ENCODE measurements around the gene FOXI1.
"Not testable (repeated sequence)": the region's sequence is repeated elsewhere in the genome, so short reads cannot be mapped to it uniquely, and the experiment has no call there.

Gene FOXI1

DNA sequence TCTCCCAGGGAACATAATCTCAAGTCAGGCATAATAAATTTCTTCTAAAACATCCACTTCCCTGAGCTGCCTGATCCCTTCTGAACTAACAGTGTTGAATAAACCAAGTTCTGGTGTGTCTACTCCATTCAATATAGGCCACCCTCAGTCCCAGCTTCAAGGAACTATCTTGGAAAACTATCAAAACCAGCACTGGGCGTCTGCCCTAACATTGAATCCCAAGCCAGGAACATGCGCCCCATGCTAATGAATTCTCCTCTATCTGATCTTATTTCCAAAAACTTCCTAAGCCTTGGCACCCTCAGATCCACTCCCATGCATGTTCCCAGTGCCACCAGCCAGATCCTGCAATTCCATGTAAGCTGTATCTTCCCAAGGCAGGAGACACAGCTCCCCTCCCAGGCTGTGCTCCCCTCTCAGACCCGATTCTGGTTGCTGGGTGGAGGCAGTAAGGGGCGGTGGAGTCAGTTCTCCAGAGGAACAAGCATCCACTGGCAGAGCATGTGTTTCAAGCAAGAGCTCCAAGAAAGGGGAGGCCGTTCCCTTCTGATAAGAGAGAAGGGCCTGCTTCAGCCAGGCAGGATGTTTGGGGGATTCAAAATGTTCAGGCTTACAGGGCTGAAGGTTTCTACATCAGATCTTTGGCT, 13.1 kb upstream of the FOXI1 start:
- no peak for DNase-seq (ENCODE audit: low spot score)

DNA sequence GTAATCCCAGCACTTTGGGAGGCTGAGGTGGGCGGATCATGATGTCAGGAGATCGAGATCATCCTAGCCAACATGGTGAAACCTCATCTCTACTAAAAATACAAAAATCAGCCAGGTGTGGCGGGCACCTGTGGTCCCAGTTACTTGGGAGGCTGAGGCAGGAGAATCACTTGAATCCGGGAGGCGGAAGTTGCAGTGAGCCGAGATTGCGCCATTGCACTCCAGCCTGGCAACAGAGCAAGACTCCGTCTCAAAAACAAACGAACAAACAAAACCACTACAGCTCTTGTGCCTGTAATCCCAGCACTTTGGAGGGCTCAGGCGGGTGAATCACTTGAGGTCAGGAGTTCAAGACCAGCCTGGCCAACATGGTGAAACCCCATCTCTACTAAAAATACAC, 11.4 kb upstream of the FOXI1 start:
- DNase-seq (ENCODE audit: low spot score): not testable (repeated sequence)

DNA sequence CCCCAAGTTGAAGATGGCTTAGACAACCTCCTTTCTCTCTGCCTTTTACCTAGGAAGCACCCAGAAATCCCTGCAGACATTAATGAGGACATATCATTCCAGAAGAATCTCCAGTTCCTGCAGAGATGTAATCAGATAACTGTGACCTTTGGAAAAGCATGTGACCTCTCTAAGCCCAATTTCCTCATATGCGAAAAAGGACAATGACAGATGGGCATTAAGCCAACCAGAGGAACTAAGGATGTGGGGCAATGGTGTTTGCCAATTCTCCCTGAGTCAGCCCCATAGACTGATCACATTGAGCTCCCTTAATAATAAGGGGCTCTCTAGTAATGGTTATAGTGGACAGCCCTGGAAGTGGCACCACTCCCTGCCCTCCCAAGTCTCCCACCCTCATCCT, 10.1 kb upstream of the FOXI1 start:
- DNase-seq (ENCODE audit: low spot score): no peak

DNA sequence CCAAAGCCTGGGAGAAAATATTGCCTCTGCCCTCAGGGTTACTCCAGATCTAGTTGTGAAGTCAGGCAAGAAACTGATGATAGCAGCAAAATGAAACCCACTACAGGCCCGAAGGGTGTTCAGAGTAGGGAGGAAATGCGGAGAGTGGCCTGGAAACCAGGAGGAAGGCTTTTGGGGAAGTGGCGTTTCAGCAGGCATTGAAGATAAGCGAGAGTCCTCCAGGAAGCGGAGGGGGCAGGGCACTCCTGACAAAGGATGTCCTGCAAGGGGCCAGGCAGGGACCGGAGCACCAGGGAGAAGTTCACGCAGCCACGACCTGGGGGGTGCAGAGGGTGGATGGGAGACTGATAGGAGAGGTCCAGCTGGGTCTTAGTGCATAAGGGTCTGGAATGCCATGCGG, 7.8 kb upstream of the FOXI1 start:
- no peak for DNase-seq (ENCODE audit: low spot score)

DNA sequence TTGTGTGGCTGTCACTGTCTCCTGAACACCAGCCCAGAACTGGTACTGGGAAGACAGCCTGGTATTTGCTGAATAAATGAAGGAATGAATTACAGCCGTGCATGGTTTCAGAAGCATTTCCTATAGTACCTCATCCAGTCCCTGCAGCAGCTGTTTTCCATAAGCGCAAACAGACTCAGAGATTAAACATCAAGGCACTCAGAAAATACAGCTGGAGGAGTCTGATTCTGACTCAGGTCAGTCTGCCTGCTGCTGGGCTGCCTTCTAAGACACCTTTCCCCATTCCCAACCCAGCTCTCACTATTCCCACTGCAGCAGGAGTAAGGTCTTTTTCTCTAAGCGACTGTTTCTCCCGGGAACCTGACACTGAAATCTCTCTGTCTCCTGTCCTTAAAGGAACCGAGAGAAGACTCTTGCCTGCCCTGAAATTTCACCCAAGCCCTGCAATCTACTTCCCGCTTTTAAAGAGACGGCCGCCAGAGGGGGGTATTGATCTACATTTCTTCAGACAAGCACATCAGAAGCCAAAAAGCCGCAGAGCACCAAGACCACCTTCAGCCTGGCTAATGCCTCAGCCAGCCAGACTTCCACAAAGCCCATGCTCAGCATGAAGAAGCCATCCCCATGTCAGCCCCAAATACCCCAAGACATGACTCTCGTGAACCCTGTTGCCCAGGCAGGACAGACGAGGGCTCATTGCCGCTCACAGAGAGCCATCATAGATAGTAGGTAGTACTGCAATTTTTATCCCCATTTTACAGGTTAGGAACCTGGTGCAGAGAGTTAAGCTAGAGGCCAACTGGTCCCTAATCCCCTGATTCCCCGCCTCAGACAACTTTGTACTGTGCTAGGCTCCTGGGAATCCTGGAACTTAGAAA, 5.4 kb upstream of the FOXI1 start:
- DNase-seq (ENCODE audit: low spot score): peak; percentile 18

DNA sequence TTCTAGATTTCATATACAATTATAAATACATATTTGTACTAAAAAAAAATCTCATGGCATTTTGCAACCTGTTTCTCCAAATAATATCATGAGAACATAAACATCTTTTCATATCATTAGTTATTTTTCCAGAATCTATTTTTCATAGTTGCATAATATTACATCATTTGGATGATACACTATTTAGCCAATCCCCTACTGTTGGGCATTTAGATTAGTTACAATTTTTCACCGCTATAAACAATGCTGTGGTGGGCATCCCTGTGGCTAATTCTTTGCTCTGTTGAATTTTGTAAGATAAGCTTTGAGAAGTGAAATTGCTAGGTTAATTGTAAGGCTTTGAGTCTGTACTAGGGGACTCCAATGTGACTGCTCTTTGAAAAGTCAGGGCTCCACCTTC, 2.2 kb upstream of the FOXI1 start:
- DNase-seq (ENCODE audit: low spot score): no peak

DNA sequence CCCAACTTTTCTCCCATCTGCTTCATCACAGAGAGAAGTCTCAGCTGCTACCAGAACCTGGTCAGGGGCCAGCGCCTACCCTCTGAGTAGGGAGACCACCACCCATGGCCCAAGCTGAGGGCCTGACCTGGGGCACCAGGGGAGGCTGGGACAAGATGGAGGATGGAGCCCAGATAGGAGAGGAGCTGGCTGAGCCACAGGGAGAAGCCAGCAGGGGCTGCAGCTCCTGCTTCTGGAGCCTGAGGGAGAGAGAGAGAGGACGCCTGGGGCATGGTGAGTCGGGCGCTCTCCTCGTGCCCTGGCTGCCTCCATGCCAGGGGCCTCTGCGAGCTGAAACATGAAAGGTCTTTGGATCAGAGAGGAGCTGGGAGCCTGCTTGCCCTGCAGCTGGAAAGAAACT, 1.4 kb upstream of the FOXI1 start:
- no peak for DNase-seq (ENCODE audit: low spot score)

DNA sequence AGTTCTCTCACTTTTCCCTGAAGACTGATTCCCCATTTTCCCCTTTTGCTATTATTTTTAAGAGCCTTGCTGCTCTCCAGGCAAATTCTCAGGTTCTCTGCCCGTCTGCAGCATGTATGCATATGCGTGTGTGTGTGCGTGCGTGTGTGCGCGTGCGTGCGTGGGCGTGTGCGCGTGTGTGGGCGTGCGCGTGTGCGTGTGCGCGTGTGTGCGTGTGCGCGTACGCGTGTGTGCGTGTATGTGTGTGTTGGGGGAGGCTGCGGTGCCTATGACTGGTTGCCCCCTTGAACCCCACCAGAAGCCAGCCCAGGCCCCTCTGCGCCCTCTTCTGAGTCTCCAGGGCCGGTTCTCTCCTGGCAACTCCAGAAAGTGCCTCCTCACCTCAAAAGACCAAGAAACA, 987 bp upstream of the FOXI1 start:
- no peak for DNase-seq (ENCODE audit: low spot score)

DNA sequence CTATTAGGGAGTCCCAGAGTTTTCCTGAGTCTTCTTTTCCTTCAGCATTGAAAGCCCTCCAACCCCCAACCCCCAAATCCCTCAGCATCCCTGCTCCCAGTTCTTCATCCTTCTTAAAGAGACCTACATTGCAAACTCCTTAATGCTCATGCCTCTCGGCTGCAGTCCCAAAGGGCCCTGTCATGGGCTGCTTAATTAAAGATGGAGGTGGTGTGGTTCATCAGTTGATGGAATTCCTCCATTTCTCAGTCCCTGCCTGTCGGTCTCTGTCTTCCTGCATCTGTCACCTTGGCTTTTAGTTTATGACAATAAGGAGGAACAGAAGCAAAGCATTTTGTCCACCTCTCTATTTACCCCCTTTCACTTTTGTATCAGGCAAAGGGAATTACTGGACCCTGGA, 2.0 kb downstream of the FOXI1 start:
- no peak for DNase-seq (ENCODE audit: low spot score)

DNA sequence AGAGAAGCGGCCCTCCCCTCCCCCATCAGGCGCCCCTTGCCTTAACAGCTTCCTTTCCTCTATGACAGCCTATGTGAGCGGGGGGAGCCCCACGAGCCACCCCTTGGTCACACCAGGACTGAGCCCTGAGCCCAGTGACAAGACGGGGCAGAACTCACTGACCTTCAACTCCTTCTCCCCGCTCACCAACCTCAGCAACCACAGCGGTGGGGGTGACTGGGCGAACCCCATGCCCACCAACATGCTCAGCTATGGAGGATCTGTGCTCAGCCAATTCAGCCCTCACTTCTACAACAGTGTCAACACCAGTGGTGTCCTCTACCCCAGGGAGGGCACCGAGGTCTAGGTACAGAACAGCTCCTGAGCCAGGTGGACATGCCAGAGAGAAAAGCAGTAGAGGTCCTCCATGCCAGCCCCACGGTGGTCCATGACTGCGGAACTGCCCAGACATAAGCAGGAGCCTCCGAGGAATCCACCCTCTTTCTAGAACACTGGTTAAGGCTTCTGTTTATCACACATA, 2.6 kb downstream of the FOXI1 start:
- DNase-seq (ENCODE audit: low spot score): no peak

DNA sequence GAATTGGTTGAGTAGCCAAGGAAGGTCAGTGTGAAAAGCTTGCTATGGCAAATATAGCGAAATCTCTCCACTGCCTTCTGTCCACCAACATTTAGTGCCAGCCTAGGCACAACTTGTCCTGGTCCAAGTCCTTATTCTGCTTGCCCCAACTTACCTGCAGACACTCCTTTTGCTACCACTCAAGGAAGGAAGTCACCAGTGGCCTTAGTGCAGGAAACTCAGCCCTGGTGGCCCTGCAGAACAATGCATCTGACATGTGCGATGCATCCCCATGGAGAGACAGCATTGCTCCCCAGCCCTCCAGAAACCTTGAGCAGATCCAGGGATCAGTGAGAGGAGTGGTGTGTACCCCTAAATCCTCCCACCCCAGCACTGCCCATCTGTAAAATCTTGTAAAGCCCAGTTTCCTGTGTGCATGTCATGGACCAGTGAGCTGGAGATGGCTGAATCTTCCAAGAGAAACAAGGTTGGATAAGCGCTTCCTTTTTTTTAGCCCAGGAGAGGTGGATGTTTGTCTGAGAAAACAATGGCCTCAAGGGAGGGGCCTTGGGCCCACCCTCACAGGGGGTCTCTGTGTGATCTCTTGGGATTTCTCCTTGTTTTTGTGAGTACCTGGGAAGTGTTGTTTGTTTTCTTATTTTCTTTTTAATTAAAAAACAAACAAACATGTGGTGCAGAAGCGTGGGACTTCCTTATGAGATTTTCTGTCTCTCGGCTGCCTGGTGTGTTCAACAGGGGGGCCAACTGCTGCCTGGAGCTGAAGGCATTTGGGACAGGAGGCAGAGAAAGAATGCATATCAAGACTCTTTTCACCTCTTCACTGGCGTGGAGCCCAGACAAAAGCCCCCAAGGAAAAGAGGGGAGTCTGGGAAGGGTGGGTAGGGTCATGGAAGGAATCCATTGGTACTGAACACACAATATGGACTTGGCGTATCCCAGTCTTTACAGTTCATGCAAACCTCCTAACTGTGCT, 3.6 kb downstream of the FOXI1 start:
- no peak for DNase-seq (ENCODE audit: low spot score)

DNA sequence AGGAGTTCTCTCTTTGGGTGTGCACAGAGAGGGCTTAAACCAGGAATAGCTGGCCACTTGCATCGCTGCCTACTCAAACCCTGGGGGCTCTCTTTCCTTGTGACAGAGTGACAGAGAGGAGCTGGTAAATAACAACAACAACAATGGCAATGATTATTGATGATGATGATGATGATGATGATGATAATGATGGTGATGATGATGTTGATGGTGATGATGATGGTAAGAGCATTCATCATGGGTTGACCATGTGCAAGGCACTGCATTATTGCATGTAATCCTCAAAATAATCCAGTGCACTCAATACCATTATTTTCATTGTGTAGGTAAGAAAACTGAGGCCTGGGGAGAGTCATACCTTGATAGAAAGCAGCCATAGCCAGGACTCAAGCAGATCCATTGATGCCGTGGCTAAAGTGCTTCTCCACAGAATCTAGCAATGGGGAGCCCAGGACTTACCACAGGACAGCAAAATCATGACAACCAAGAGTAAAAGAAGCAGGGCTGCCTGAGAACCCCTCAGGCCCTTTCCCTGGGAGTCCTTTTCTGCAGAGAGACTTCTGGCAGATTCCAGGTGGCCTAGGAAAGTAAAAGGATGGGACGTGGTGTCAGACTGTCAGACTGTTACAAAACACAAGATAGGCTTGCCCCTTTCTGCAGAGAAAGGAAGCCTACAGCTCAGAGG, 4.8 kb downstream of the FOXI1 start:
- no peak for DNase-seq (ENCODE audit: low spot score)

DNA sequence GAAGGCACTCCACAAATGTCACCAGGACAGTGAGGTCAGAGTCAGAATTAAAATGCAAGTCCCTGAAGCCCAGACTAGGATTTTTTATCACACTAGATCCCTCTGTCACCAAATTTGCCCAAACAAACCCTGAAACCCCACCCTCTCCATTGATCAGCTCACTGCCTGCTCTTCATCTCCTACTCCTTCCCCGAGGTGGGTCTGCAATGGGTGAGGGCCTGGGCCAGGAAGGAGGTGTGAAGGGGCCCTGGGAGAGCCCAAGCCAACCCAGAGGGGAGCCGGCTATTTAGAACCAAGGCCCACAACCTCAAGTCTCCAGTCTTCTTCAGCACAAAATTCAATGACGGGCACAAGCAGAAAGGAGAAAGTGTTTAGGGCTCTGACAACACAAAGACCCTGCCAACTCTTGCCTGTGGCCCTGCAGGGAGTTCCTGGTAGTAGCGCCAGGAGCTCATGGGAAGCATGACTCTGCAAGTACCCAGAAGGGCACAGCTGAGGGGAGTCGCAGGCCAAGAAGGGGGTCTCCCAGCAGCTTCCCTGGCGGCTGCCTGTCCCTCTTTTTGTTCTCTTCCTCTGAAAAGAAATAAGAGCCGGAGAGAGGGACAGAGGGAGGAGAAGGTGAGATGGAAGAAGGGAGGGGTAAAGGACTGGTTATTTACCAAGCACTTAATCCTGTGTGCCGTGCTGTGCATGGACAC, 5.5 kb downstream of the FOXI1 start:
- DNase-seq (ENCODE audit: low spot score): no peak

DNA sequence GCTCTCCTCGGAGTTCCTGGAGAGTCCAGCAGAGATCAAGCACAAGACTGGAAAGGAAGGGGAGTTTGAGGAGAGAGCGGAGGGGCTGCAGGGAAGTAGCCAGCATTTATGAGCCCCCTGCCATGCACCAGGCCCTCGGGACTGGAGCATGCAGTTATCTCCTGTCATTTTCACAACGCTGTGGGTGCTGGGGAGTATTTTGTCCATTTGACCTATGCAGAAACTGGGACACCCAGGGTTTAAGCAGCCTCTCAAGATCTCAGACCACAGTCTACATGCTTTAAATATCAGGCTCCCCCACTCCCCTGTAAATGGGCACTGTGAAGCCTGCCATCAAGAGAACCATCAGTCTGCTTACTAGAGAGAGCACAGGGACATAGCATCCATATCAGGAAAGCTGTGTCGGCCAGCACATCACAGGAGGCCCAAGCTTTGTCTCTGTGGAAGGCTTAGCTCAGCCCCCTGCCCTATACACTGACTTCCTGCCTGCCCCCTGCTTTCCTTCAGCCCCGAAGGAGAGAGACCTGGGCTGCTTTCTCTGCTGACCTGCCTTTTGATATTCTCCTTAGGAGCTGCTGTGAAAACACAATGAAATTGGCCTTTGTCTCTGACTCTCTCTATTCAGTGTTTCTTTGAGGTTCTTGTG, 7.3 kb downstream of the FOXI1 start:
- DNase-seq (ENCODE audit: low spot score): no peak

DNA sequence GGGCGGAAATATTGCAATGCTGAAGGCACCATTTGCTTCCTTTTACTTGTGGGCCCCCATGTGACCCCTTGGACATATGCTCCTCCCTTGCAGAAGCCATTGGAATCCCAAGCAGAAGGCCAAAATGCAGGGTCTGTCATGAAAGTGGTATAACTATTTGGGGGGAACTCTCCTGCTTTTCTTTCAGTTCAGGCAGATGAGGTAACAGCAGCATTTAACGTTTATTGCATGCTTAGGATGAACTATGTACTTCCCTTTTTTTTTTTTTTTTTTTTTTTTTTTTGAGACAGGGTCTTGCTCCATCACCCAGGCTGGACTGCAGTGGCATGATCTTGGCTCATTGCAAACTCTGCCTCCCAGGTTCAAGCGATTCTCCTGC, 7.8 kb downstream of the FOXI1 start:
- DNase-seq (ENCODE audit: low spot score): no peak

DNA sequence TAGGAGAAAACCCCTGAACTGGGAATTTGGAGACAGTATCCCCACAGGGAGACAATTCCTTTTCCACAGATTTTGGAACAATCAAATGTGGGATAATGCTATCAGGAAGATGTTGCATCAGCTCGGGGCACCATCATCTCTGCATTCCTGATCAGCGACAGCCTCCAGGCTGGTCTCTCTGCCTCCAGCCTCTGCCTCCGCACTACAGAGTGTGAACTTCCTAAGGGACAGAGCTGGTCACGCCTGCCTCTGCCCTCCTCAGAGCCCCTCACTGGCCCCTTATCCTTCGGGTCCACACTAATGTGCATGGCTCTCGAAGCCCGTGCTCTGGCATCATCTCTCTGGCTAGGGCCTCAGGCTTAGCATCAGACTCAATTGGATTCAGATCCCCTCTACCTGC, 8.6 kb downstream of the FOXI1 start:
- DNase-seq (ENCODE audit: low spot score): no peak

DNA sequence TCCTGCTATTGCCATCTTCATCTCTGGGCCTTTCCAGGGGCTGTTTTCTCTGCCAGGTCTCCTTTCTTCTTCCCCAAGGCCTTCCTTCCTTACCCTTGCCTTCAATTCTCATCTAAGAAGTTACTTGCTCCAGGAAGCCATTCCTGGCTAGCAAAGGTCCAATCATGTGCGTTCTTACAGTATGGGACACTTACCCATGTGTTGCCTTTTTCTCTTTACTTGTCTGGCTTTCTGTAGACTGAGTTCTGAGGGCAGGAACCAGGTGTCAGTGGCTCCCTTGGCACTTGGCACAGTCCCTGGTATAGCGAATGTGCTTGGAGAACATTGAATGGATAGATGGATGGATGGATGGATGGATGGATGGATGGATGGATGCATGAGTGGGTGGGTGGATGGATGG, 10.2 kb downstream of the FOXI1 start:
- DNase-seq (ENCODE audit: low spot score): no peak

DNA sequence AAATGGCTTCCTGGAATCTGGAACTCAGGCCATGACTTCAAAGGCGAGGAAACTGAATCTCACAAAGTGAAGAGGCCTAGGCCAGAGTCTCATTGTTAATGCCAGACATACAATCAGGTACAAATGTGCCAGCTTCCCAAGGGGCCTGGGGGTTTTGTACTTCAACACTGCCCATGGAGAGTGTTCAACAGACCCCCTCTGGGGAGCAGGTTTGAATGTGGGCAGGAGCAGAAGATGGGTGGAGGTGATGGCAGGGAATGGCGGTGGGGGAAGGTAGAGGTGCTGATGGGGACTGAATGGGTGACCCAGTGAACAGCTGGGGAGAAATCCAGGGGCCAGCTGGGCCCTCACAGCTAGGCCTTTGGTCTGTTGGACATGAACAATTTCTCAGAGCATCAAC, 12.0 kb downstream of the FOXI1 start:
- DNase-seq (ENCODE audit: low spot score): no peak

DNA sequence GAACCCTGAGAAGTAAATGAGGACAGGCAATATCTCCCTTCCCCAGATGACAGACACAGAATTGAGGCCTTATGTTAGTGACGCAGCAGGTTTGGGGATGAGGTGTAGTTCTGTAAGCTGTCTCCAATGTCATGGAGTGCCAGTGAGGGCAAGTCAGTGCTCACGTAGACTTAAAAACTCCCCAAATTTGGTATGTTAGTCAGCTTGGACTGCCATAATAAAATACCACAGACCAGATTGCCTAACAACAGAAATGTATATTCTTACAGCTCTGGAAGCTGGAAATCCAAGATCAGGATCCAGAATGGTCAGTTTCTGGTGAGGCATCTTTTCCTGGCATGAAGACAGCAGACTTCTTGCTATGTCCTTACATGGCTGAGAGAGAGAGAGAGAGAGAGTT, 14.9 kb downstream of the FOXI1 start:
- DNase-seq (ENCODE audit: low spot score): no peak

DNA sequence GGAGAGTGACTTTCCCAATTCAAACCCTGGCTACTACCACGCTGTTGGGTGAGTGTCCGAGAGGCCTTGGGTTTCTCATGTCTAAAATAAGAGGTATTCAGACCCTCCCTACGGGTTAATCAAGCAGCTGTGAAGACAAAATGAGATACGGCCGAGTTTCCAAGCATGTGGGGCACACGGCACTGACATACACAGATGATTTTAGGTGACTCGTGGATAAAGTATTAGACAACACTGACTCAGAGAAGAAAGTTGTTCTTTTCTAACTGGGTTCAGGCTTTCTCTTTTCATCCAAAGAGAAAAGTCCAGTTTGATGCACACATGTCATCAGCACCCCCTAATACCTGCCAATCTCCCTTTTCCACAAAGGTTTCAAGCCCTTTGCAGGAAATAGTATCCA, 15.6 kb downstream of the FOXI1 start:
- no peak for DNase-seq (ENCODE audit: low spot score)

DNA sequence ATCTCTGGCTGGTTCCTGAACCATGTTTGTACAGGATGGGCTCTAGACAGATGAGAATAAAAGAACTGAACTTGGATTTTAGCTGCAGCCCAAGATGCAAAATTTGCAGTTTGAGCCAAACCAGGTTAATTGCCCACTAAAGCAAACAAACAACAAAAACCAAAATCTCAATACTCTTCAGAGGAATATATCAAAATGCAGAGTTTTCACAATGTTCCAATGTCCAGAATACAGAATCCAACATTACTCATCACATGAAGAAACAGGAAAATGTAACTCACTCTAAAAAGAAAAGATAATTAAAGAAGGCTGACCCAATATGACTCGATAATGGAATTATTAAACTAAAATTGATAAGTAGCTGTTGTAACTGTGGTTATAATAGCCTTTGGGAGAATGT, 20.4 kb downstream of the FOXI1 start:
- no peak for DNase-seq (ENCODE audit: low spot score)
